IMR-90 (cell line): ENCODE results near the gene KIAA0408. TPM values are rescaled to one million over a fixed set of nuclear protein-coding genes. Genes with fewer than 3 reads are reported as not detected.

Experiments used
- ATAC-seq: fragments of 200-7000 bp; cut with Tn5 transposase; 2 replicates; pipeline ENCODE4 v1.9.1; 2020; ENCODE audit warnings: low read depth, mild to moderate bottlenecking, moderate library complexity
- BruUV-seq: library from RNA; stranded (reverse); fragments of 400-500 nt; replicated peaks from 2 replicates; lab custom pipeline; 2021; lab: Mats Ljungman, UMichigan
- CTCF ChIA-PET: fragments of 300-600 bp; formaldehyde crosslinking; extraction: SDS; loops from one replicate; lab custom pipeline; 2021; ENCODE audit warnings: antibody characterized with exemption; lab: Yijun Ruan, JAX
- POLR2A ChIA-PET: fragments of 300-600 bp; sonication (Branson Sonifier 250); formaldehyde crosslinking; loops from one replicate; lab custom pipeline; 2022; ENCODE audit warnings: antibody characterized with exemption; ENCODE audit not compliant: unreplicated experiment; lab: Charles Lee
- DNase-seq: peaks from one replicate; pipeline ENCODE4 v3.0.0; 2013
- H2AFZ ChIP-seq: replicated peaks from 2 replicates; pipeline ENCODE3; 2013; ENCODE audit warnings: low read length, mild to moderate bottlenecking; ENCODE audit not compliant: poor library complexity
- H2AK5ac ChIP-seq: 2 replicates; pipeline ENCODE4 v1.6.1; 2013; ENCODE audit warnings: low read depth, low read length, inconsistent platforms
- H2AK9ac ChIP-seq: replicated peaks from 2 replicates; pipeline ENCODE3; 2013; ENCODE audit warnings: mild to moderate bottlenecking, low read depth, low read length, moderate library complexity; ENCODE audit not compliant: poor library complexity
- H2BK120ac ChIP-seq: 2 replicates; pipeline ENCODE4 v1.6.1; 2013; ENCODE audit warnings: low read depth, low read length, inconsistent platforms
- H2BK15ac ChIP-seq: 3 replicates; pipeline ENCODE4 v1.6.1; 2013; ENCODE audit warnings: low read depth, low read length, inconsistent platforms
- H2BK20ac ChIP-seq: 2 replicates; pipeline ENCODE4 v1.6.1; 2013; ENCODE audit warnings: low read depth, mild to moderate bottlenecking, inconsistent platforms, low read length, moderate library complexity
- H2BK5ac ChIP-seq: 2 replicates; pipeline ENCODE4 v1.6.1; 2013; ENCODE audit warnings: mild to moderate bottlenecking, low read depth, low read length, inconsistent platforms; ENCODE audit not compliant: poor library complexity, severe bottlenecking
- H3K14ac ChIP-seq: replicated peaks from 2 replicates; pipeline ENCODE4 v1.6.1; 2013; ENCODE audit warnings: low read depth, low read length, inconsistent platforms
- H3K18ac ChIP-seq: 2 replicates; pipeline ENCODE4 v1.6.1; 2013; ENCODE audit warnings: low read depth, low read length, control low read depth
- H3K23ac ChIP-seq: 2 replicates; pipeline ENCODE4 v1.6.1; 2013; ENCODE audit warnings: low read depth, low read length, inconsistent platforms
- H3K27ac ChIP-seq: 2 replicates; pipeline ENCODE4 v1.5.1; 2013; ENCODE audit warnings: mild to moderate bottlenecking, control low read depth, low read length; ENCODE audit not compliant: insufficient read depth
- H3K27me3 ChIP-seq: 2 replicates; pipeline ENCODE4 v1.6.1; 2013; ENCODE audit warnings: low read length; ENCODE audit not compliant: control insufficient read depth, insufficient read depth
- H3K36me3 ChIP-seq: 2 replicates; pipeline ENCODE4 v1.6.1; 2013; ENCODE audit warnings: low read length, mixed read lengths; ENCODE audit not compliant: control insufficient read depth, insufficient read depth
- H3K4ac ChIP-seq: 2 replicates; pipeline ENCODE4 v1.6.1; 2013; ENCODE audit warnings: low read depth, low read length, inconsistent platforms
- H3K4me1 ChIP-seq: 2 replicates; pipeline ENCODE4 v1.6.1; 2013; ENCODE audit warnings: low read length, mixed read lengths; ENCODE audit not compliant: control insufficient read depth, insufficient read depth
- H3K4me2 ChIP-seq: 2 replicates; pipeline ENCODE4 v1.6.1; 2013; ENCODE audit warnings: low read depth, mild to moderate bottlenecking, control low read depth, low read length, moderate library complexity
- H3K4me3 ChIP-seq: 2 replicates; pipeline ENCODE4 v1.5.1; 2013; ENCODE audit warnings: low read depth, mild to moderate bottlenecking, control low read depth, low read length, moderate library complexity; ENCODE audit not compliant: insufficient read depth
- H3K56ac ChIP-seq: 2 replicates; pipeline ENCODE4 v1.6.1; 2013; ENCODE audit warnings: low read length, inconsistent platforms; ENCODE audit not compliant: insufficient read depth; ENCODE audit errors: extremely low read depth
- H3K79me1 ChIP-seq, 2 experiments: 2 replicates each; pipeline ENCODE4 v1.6.1; 2013; ENCODE audit warnings: low read length in 2 of 2, inconsistent platforms in 1 of 2, low read depth in 1 of 2
- H3K9ac ChIP-seq: 2 replicates; pipeline ENCODE4 v1.6.1; 2013; ENCODE audit warnings: low read depth, low read length, control low read depth
- H3K9me1 ChIP-seq: 2 replicates; pipeline ENCODE4 v1.6.1; 2013; ENCODE audit warnings: low read length, inconsistent platforms; ENCODE audit not compliant: insufficient read depth
- H3K9me3 ChIP-seq: 2 replicates; pipeline ENCODE4 v1.6.1; 2013; ENCODE audit warnings: low read length; ENCODE audit not compliant: control insufficient read depth, insufficient read depth
- H4K20me1 ChIP-seq: 2 replicates; pipeline ENCODE4 v1.6.1; 2013; ENCODE audit warnings: low read length, inconsistent platforms; ENCODE audit not compliant: insufficient read depth
- H4K5ac ChIP-seq: 2 replicates; pipeline ENCODE4 v1.6.1; 2013; ENCODE audit warnings: mild to moderate bottlenecking, low read depth, low read length, control low read depth
- H4K8ac ChIP-seq, 2 experiments: 2 replicates each; pipeline ENCODE4 v1.6.1; 2013; ENCODE audit warnings: low read depth in 2 of 2, low read length in 2 of 2, control low read depth in 1 of 2, inconsistent platforms in 1 of 2
- H4K91ac ChIP-seq: 2 replicates; pipeline ENCODE4 v1.6.1; 2013; ENCODE audit warnings: low read depth, low read length, inconsistent platforms; ENCODE audit not compliant: insufficient read depth
- CHD1 ChIP-seq: IDR thresholded peaks from 2 replicates; pipeline ENCODE4 v1.6.1; 2012; ENCODE audit warnings: low read depth, low read length, improper control_type of control experiment
- CTCF ChIP-seq: conservative IDR thresholded peaks from 2 replicates; pipeline ENCODE4 v1.5.1; 2012; ENCODE audit warnings: mild to moderate bottlenecking, low read depth, low read length, improper control_type of control experiment
- ELK1 ChIP-seq: fragments of 150-350 bp; IDR thresholded peaks from 2 replicates; pipeline ENCODE4 v1.6.1; 2016; ENCODE audit warnings: low read depth, mild to moderate bottlenecking, low read length, moderate library complexity, borderline replicate concordance
- FOS ChIP-seq: fragments of 150-350 bp; IDR thresholded peaks from 2 replicates; pipeline ENCODE4 v1.6.1; 2016; ENCODE audit warnings: low read depth, low read length
- MAFK ChIP-seq: IDR thresholded peaks from 2 replicates; pipeline ENCODE4 v1.6.1; 2012; ENCODE audit warnings: low read depth, low read length, improper control_type of control experiment
- MAZ ChIP-seq: IDR thresholded peaks from 2 replicates; pipeline ENCODE4 v1.6.1; 2012; ENCODE audit warnings: low read depth, mild to moderate bottlenecking, low read length, improper control_type of control experiment, moderate library complexity, borderline replicate concordance
- MXI1 ChIP-seq: IDR thresholded peaks from 2 replicates; pipeline ENCODE4 v1.6.1; 2012; ENCODE audit warnings: low read depth, mild to moderate bottlenecking, low read length, moderate library complexity, borderline replicate concordance
- POLR2A ChIP-seq: IDR thresholded peaks from 2 replicates; pipeline ENCODE4 v1.6.1; 2012; ENCODE audit warnings: mild to moderate bottlenecking, low read depth, low read length
- RAD21 ChIP-seq: IDR thresholded peaks from 2 replicates; pipeline ENCODE4 v1.6.1; 2012; ENCODE audit warnings: low read length, improper control_type of control experiment
- dilution Hi-C: fragments of 300-500 bp; cut with HindIII; formaldehyde crosslinking; loops from one replicate; pipeline ENCODE4 v1.14.3; 2018; ENCODE audit warnings: low sequenced_read_pairs; ENCODE audit not compliant: unreplicated experiment
- in situ Hi-C: fragments of 300-500 bp; cut with MboI; formaldehyde crosslinking; loops from 3 replicates; pipeline ENCODE4 v1.14.3; 2019; ENCODE audit warnings: low sequenced_read_pairs, inconsistent platforms, mixed read lengths
- intact Hi-C: fragments of 100-400 bp; cut with micrococcal nuclease; formaldehyde crosslinking; loops from 2 replicates; pipeline ENCODE4 v1.10.0; 2022
- polyA plus RNA-seq, 3 experiments: library from polyadenylated mRNA; depleted of rRNA; stranded (reverse); fragments of >200 nt; gene quantifications; 2 replicates each; pipeline ENCODE4 v1.2.3, GENCODE V29; 2012; ENCODE audit warnings: low replicate concordance in 1 of 3
- total RNA-seq: library from RNA; depleted of rRNA; stranded (reverse); fragments of >200 nt; gene quantifications from 2 replicates; pipeline ENCODE4 v1.2.3, GENCODE V29; 2012

The KIAA0408 gene
- total and polyA plus RNA-seq, 2 of the 4 experiments (the other 2 are of a cell fraction): 0.90 to 2.9 TPM

- intact Hi-C loops: no loop called here
- H2AFZ ChIP-seq: no peak overlapping the region
- no peaks in the 10 kb centered on the region for H3K79me1 ChIP-seq
- H2AK5ac ChIP-seq: no peak overlapping the region
- H4K5ac ChIP-seq: no peak overlapping the region
- H3K23ac ChIP-seq: no peak overlapping the region
- H3K9ac ChIP-seq: no peak overlapping the region
- TF ChIP-seq POLR2A: no peak
- no peak for TF ChIP-seq MAFK
- no peak for TF ChIP-seq ELK1
- TF ChIP-seq MXI1: no peak
- TF ChIP-seq CHD1: no peak
- TF ChIP-seq MAZ: no peak
- no peak for TF ChIP-seq FOS
- no peak for TF ChIP-seq CTCF
- TF ChIP-seq RAD21: no peak
- in situ Hi-C loops: no loop called here
- no peaks in the 10 kb centered on the region for H3K9me3 ChIP-seq
- no peak for ATAC-seq
- POLR2A ChIA-PET: interaction anchor here (0.6 kb wide), 1 partner anchor 12 kb away, joined by 4 read pairs; no protein-coding TSS in a partner anchor
- H4K20me1 ChIP-seq: no peaks in the 10 kb centered on the region
- no peaks in the 10 kb centered on the region for H3K4me1 ChIP-seq
- no peak overlapping the region for H3K4me3 ChIP-seq
- CTCF ChIA-PET: interaction anchor here (0.6 to 2.6 kb wide), 4 partner anchors 10 to 1310 kb away, joined by 3 to 15 read pairs (median 4); no protein-coding TSS in a partner anchor
- BruUV-seq: no TSS peak
- no peak overlapping the region for H2AK9ac ChIP-seq
- DNase-seq: no peak
- no peaks in the 10 kb centered on the region for H3K9me1 ChIP-seq
- no peak overlapping the region for H2BK120ac ChIP-seq
- H3K36me3 ChIP-seq: no peaks in the 10 kb centered on the region
- no peak overlapping the region for H2BK15ac ChIP-seq
- no peak overlapping the region for H2BK20ac ChIP-seq
- H4K91ac ChIP-seq: no peak overlapping the region
- no peak overlapping the region for H2BK5ac ChIP-seq
- dilution Hi-C loops: no loop called here
- no peak overlapping the region for H3K14ac ChIP-seq
- H3K56ac ChIP-seq: no peak overlapping the region
- no peak overlapping the region for H4K8ac ChIP-seq
- no peak overlapping the region for H3K27ac ChIP-seq
- no peak overlapping the region for H3K4ac ChIP-seq
- H3K18ac ChIP-seq: no peak overlapping the region
- H3K27me3 ChIP-seq: no peaks in the 10 kb centered on the region
- no peak overlapping the region for H3K4me2 ChIP-seq
These were observed 35.1 kb upstream of the KIAA0408 start for GRCh38 chr6:127494240-127494767.
